ENCODE measurements around the gene NPIPB6.

DNA sequence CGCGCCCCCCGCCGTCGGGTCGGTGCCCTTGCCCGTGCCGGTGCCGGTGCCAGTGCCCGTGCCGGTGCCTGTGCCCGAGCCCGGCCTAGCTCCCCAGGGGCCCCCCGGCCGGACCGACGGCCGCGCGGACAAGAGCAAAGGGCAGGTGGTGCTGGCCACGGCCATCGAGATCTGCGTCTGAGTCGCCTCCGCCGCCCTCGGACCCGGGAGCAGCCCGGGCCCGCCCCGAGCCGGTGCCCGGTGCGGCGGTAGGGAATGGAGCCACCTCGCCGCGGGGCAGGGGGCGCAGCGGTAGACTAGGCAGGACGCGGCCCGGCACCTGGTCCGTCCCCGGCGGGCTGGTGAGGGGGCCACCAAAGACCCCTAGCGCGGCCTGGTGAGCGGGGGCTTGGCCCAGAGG is 42.6 kb downstream of the NPIPB6 start:
- TF ChIP-seq, protein P1, sequence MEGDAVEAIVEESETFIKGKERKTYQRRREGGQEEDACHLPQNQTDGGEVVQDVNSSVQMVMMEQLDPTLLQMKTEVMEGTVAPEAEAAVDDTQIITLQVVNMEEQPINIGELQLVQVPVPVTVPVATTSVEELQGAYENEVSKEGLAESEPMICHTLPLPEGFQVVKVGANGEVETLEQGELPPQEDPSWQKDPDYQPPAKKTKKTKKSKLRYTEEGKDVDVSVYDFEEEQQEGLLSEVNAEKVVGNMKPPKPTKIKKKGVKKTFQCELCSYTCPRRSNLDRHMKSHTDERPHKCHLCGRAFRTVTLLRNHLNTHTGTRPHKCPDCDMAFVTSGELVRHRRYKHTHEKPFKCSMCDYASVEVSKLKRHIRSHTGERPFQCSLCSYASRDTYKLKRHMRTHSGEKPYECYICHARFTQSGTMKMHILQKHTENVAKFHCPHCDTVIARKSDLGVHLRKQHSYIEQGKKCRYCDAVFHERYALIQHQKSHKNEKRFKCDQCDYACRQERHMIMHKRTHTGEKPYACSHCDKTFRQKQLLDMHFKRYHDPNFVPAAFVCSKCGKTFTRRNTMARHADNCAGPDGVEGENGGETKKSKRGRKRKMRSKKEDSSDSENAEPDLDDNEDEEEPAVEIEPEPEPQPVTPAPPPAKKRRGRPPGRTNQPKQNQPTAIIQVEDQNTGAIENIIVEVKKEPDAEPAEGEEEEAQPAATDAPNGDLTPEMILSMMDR (conservative IDR thresholded peaks at IDR 0.05; ENCODE audit: low read depth, low read length): no peak
- TF ChIP-seq EZH2 (IDR thresholded peaks at IDR 0.05; ENCODE audit: borderline replicate concordance, low read depth, low read length, poor library complexity, severe bottlenecking): no peak
